Measurements from ENCODE around the gene CDH10. TPM values are rescaled to one million over a fixed set of nuclear protein-coding genes. Genes with fewer than 3 reads are reported as not detected.

Gene CDH10
- total and polyA plus RNA-seq, 2 donors (not counting 1 experiment from before 2014, with no cell fraction given): not detected

- H3K27ac ChIP-seq (ENCODE audit: low read length in 2 of 2): no peak overlapping the region
- DNase-seq (no peak), ATAC-seq (ENCODE audit: low read depth) (no peak)
- no peak overlapping the region for H3K4me3 ChIP-seq (ENCODE audit: control extremely low read depth in 1 of 5, extremely low read depth in 1 of 5, insufficient read depth in 1 of 5, low read depth in 2 of 5, low read length in 4 of 5)
- no peak overlapping the region for H3K27ac Mint-ChIP-seq
- H3K9me3 Mint-ChIP-seq (ENCODE audit: insufficient read depth): no peaks in the 10 kb centered on the region
- H3K9me3 ChIP-seq (ENCODE audit: control extremely low read depth in 1 of 3, control insufficient read depth in 2 of 3, insufficient read depth in 1 of 3, low read length in 2 of 3): no peaks in the 10 kb centered on the region
- intact Hi-C loops (cut with micrococcal nuclease): no loop called here
- TF ChIP-seq, protein P1, sequence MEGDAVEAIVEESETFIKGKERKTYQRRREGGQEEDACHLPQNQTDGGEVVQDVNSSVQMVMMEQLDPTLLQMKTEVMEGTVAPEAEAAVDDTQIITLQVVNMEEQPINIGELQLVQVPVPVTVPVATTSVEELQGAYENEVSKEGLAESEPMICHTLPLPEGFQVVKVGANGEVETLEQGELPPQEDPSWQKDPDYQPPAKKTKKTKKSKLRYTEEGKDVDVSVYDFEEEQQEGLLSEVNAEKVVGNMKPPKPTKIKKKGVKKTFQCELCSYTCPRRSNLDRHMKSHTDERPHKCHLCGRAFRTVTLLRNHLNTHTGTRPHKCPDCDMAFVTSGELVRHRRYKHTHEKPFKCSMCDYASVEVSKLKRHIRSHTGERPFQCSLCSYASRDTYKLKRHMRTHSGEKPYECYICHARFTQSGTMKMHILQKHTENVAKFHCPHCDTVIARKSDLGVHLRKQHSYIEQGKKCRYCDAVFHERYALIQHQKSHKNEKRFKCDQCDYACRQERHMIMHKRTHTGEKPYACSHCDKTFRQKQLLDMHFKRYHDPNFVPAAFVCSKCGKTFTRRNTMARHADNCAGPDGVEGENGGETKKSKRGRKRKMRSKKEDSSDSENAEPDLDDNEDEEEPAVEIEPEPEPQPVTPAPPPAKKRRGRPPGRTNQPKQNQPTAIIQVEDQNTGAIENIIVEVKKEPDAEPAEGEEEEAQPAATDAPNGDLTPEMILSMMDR (IDR thresholded peaks at IDR 0.05): no peak
- TF ChIP-seq EZH2 (IDR thresholded peaks at IDR 0.05; ENCODE audit: borderline replicate concordance, insufficient read depth, low read depth, low read length, poor library complexity, severe bottlenecking): no peak
- H3K79me2 ChIP-seq (ENCODE audit: control insufficient read depth, insufficient read depth, low read length): no peaks in the 10 kb centered on the region
- H3K4me1 ChIP-seq (ENCODE audit: control insufficient read depth in 2 of 2, insufficient read depth in 2 of 2, low read length in 2 of 2): no peaks in the 10 kb centered on the region
- no peaks in the 10 kb centered on the region for H3K36me3 ChIP-seq (replicated peaks in 1 of 2; ENCODE audit: control extremely low read depth in 1 of 2, control insufficient read depth in 1 of 2, extremely low read depth in 1 of 2, insufficient read depth in 2 of 2, low read length in 1 of 2)
- no peak overlapping the region for H3K4me2 ChIP-seq (replicated peaks; ENCODE audit: low read depth, low read length, poor library complexity, severe bottlenecking)
- ChIA-PET POLR2A (no interaction called here), CTCF (no interaction called here)
- H2AFZ ChIP-seq (ENCODE audit: insufficient read depth, low read depth, low read length, poor library complexity, severe bottlenecking): no peak overlapping the region
- no peaks in the 10 kb centered on the region for H3K27me3 Mint-ChIP-seq
- H3K4me3 Mint-ChIP-seq: no peak overlapping the region
- no peak overlapping the region for H3K9ac ChIP-seq (ENCODE audit: low read length)
- WGBS (ENCODE audit: insufficient coverage): 91% methylated on average over 11 of the region's 19 CpGs
- no peaks in the 10 kb centered on the region for H4K20me1 ChIP-seq (ENCODE audit: control insufficient read depth, insufficient read depth, low read length, poor library complexity, severe bottlenecking)
- no peaks in the 10 kb centered on the region for H3K27me3 ChIP-seq (replicated peaks in 1 of 4; ENCODE audit: control extremely low read depth in 1 of 4, control insufficient read depth in 3 of 4, insufficient read depth in 4 of 4, low read length in 3 of 4)
- H3K4me1 Mint-ChIP-seq: no peaks in the 10 kb centered on the region
Measured at GRCh38 chr5:24487368-24488229, 157.2 kb downstream of the CDH10 start.

DNA sequence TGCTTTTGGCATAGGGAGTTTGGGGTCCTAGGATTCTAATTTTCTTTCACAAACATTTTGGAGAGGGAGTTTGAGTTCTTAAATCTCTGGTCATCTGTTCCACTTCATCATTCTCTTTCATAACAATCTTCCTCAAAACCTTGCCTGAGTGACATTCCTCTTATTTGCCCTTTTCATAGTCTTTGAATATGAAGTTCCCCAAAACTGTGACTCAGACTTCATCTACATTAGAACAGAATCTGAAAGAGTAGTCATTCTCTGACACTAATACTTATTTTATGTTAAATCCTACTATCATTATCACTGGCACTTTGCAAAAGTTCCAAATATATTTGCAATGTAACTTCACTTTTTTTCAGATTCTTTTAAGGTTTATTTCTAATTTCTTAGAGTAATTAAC lies 163.8 kb downstream of the CDH10 start:
- Histone ChIP-seq H3K27me3 (replicated peaks in 1 of 4; ENCODE audit: control extremely low read depth in 1 of 4, control insufficient read depth in 3 of 4, insufficient read depth in 4 of 4, low read length in 3 of 4) (no peaks in the 10 kb centered on the region), H3K9ac (ENCODE audit: low read length) (no peak overlapping the region), H3K4me3 (ENCODE audit: control extremely low read depth in 1 of 5, extremely low read depth in 1 of 5, insufficient read depth in 1 of 5, low read depth in 2 of 5, low read length in 4 of 5) (no peak overlapping the region), H3K27ac (ENCODE audit: low read length in 2 of 2) (no peak overlapping the region), H3K9me3 (ENCODE audit: control extremely low read depth in 1 of 3, control insufficient read depth in 2 of 3, insufficient read depth in 1 of 3, low read length in 2 of 3) (no peaks in the 10 kb centered on the region), H4K20me1 (ENCODE audit: control insufficient read depth, insufficient read depth, low read length, poor library complexity, severe bottlenecking) (no peaks in the 10 kb centered on the region), H2AFZ (ENCODE audit: insufficient read depth, low read depth, low read length, poor library complexity, severe bottlenecking) (no peak overlapping the region), H3K4me1 (ENCODE audit: control insufficient read depth in 2 of 2, insufficient read depth in 2 of 2, low read length in 2 of 2) (no peaks in the 10 kb centered on the region), H3K4me2 (replicated peaks; ENCODE audit: low read depth, low read length, poor library complexity, severe bottlenecking) (no peak overlapping the region), H3K79me2 (ENCODE audit: control insufficient read depth, insufficient read depth, low read length) (no peaks in the 10 kb centered on the region), H3K36me3 (replicated peaks in 1 of 2; ENCODE audit: control extremely low read depth in 1 of 2, control insufficient read depth in 1 of 2, extremely low read depth in 1 of 2, insufficient read depth in 2 of 2, low read length in 1 of 2) (no peaks in the 10 kb centered on the region)
- Mint-ChIP-seq H3K9me3 (ENCODE audit: insufficient read depth) (no peaks in the 10 kb centered on the region), H3K27ac (no peak overlapping the region), H3K27me3 (no peaks in the 10 kb centered on the region), H3K4me1 (no peaks in the 10 kb centered on the region), H3K4me3 (no peak overlapping the region)
- DNase-seq: no peak
- TF ChIP-seq, protein P1 (IDR thresholded peaks at IDR 0.05): no peak
- TF ChIP-seq EZH2 (IDR thresholded peaks at IDR 0.05; ENCODE audit: borderline replicate concordance, insufficient read depth, low read depth, low read length, poor library complexity, severe bottlenecking): no peak
- CTCF ChIA-PET: no interaction called here
- no peak for ATAC-seq (ENCODE audit: low read depth)
- POLR2A ChIA-PET: no interaction called here
- intact Hi-C loops (cut with micrococcal nuclease): no loop called here

Data from B cell (primary cell).